Spleen (tissue), 11 donors: Measurements from ENCODE around the gene AVPR2. TPM values are rescaled to one million over a fixed set of nuclear protein-coding genes. Genes with fewer than 3 reads are reported as not detected.
A peak's percentile ranks its signal among the peaks of the same experiment; 100 is the strongest.

ENCODE experiments used
- DNase-seq: peaks from one replicate; pipeline ENCODE4 v3.0.0-alpha.2; 2020
- H3K27ac ChIP-seq, 8 donors: fragments of 200-600 bp; sonication (generic) in 7 of 8; 1 replicate in 4 of 8; 2 replicates in 4 of 8; pipeline versions ENCODE4 v1.5.0 to v1.8.0; 2016 to 2021; ENCODE audit warnings: inconsistent platforms in 4 of 8, mild to moderate bottlenecking in 4 of 8, moderate library complexity in 1 of 8
- H3K27me3 ChIP-seq, 7 donors: fragments of 200-600 bp; sonication (generic) in 6 of 7; replicated peaks in 1 of 7; 1 replicate in 4 of 7; 2 replicates in 3 of 7; pipeline versions ENCODE4 v1.5.0 to v1.8.0; 2016 to 2021; ENCODE audit warnings: inconsistent platforms in 3 of 7, mild to moderate bottlenecking in 1 of 7
- H3K36me3 ChIP-seq, 6 donors: fragments of 200-600 bp; sonication (generic) in 5 of 6; 1 replicate in 4 of 6; 2 replicates in 2 of 6; pipeline versions ENCODE4 v1.5.0 to v1.8.0; 2016 to 2021; ENCODE audit warnings: inconsistent platforms in 2 of 6
- H3K4me1 ChIP-seq, 6 donors: fragments of 200-600 bp; sonication (generic) in 5 of 6; 1 replicate in 3 of 6; 2 replicates in 3 of 6; pipeline versions ENCODE4 v1.5.0 to v1.8.0; 2016 to 2021; ENCODE audit warnings: inconsistent platforms in 3 of 6
- H3K4me3 ChIP-seq, 8 donors: fragments of 200-600 bp; sonication (generic) in 7 of 8; 1 replicate in 4 of 8; 2 replicates in 4 of 8; pipeline versions ENCODE4 v1.5.0 to v1.8.0; 2016 to 2021; ENCODE audit warnings: inconsistent platforms in 4 of 8, mild to moderate bottlenecking in 4 of 8, moderate library complexity in 2 of 8
- H3K9me3 ChIP-seq, 8 donors: fragments of 200-600 bp; sonication (generic) in 7 of 8; 1 replicate in 4 of 8; 2 replicates in 4 of 8; pipeline versions ENCODE4 v1.5.0 to v1.8.0; 2016 to 2021; ENCODE audit warnings: inconsistent platforms in 4 of 8
- POLR2A ChIP-seq, 3 donors: fragments of 450-650 bp; IDR thresholded peaks; one replicate each; pipeline ENCODE4 v1.5.1; 2017; ENCODE audit warnings: antibody characterized with exemption in 3 of 3, mild to moderate bottlenecking in 1 of 3
- POLR2AphosphoS5 ChIP-seq, 3 donors: sonication (generic); formaldehyde crosslinking; IDR thresholded peaks; one replicate each; pipeline ENCODE4 v1.5.1; 2017; ENCODE audit warnings: antibody characterized with exemption in 3 of 3
- WGBS, 5 donors: extraction: QIAGEN DNeasy Blood & Tissue Kit in 3 of 5; methylation state at CpG; one replicate each; pipeline versions ENCODE4 v1.1.5 to v1.1.7; 2013 to 2018; 5-methylcytosine and 5-hydroxymethylcytosine counted together
- intact Hi-C: fragments of 100-400 bp; cut with DNase I; formaldehyde crosslinking; loops from one replicate; pipeline ENCODE4 v1.15.0; 2023; ENCODE audit warnings: low total_unique reads
- polyA plus RNA-seq, 3 donors: library from polyadenylated mRNA; stranded (reverse); fragments of 200-250 nt; gene quantifications; one replicate each; pipeline ENCODE4 v1.2.1, GENCODE V29; 2013
- total RNA-seq, 7 donors: library from RNA; depleted of rRNA in 3 of 7; stranded (reverse); fragments of >200 nt in 3 of 7; fragmentation: NEBNext Ultra II Directional in 4 of 7; extraction: Animal tissue kit (Norgen Biotek cat#: 25700) in 4 of 7; gene quantifications; one replicate each; pipeline versions ENCODE4 v1.1.0 to v1.2.1, GENCODE V29; 2016 to 2021
- TF ChIP-seq, protein P1 (sequence below), 11 experiments: fragments of 200-600 bp in 7 of 11; fragments of 450-650 bp in 4 of 11; sonication (generic) in 4 of 11; IDR thresholded peaks in 8 of 11; conservative IDR thresholded peaks in 3 of 11; 1 replicate in 7 of 11; 2 replicates in 4 of 11; pipeline versions ENCODE4 v1.4.0 to v1.8.0; 2016 to 2021; ENCODE audit warnings: antibody characterized with exemption in 11 of 11, inconsistent platforms in 4 of 11, mild to moderate bottlenecking in 1 of 11
- donor health status: healthy with polysubstance abuse.
- donor health status: DM: no; HTN: no; CAD: no; lungs with moderate emphysema.
- donor health status: DM: no; HTN: no; CAD: no.
- donor health status: Bipolar disorder and iron deficiency.
- donor health status: healthy.
- donor health status: DM: no; HTN: no; CAD: no.
- donor health status: DM: yes; HTN: yes; CAD: no.

The AVPR2 gene
- total and polyA plus RNA-seq, 10 donors, result 0.22 to 0.77 (median 0.39) TPM; not detected in 6

DNA sequence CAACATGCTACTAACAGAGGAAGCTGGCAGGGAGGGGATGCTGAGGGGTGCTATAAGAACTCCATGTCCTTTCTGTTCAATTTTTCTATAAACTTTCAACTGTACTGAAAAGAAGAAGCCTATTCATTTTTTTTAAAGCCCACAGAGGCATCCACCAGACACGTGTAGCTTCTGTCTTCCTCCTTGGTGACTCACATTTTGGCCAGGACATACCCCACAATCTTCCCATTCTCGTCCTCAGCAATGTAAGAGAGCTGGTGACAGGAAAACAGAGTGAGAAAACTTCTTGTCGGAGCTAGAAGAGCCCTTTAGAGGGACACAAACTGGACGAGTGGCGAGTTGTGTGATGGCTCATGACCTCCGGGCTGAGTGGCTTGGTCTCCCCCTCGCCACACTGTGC is 29.3 kb downstream of the AVPR2 start:
- Histone ChIP-seq H3K4me3 (peak overlapping the region in 7 of 8 donors; percentile 54 to 93 (median 68)), H3K36me3 (peaks cover 0 to 55% (median 11%) of the 10 kb centered on the region in 6 donors), H3K27ac (peak overlapping the region in 4 of 8 donors; percentile 78 to 89 (median 84)), H3K27me3 (peaks cover 0 to 9% (median 0%) of the 10 kb centered on the region in 7 donors), H3K9me3 (no peaks in the 10 kb centered on the region), H3K4me1 (peaks cover 12 to 59% (median 40%) of the 10 kb centered on the region in 6 donors)
- no peak for DNase-seq
- intact Hi-C loops, result no loop called here
- TF ChIP-seq POLR2A (IDR thresholded peaks at IDR 0.05) (no peak), POLR2AphosphoS5 (IDR thresholded peaks at IDR 0.05) (no peak)
- TF ChIP-seq, protein P1, sequence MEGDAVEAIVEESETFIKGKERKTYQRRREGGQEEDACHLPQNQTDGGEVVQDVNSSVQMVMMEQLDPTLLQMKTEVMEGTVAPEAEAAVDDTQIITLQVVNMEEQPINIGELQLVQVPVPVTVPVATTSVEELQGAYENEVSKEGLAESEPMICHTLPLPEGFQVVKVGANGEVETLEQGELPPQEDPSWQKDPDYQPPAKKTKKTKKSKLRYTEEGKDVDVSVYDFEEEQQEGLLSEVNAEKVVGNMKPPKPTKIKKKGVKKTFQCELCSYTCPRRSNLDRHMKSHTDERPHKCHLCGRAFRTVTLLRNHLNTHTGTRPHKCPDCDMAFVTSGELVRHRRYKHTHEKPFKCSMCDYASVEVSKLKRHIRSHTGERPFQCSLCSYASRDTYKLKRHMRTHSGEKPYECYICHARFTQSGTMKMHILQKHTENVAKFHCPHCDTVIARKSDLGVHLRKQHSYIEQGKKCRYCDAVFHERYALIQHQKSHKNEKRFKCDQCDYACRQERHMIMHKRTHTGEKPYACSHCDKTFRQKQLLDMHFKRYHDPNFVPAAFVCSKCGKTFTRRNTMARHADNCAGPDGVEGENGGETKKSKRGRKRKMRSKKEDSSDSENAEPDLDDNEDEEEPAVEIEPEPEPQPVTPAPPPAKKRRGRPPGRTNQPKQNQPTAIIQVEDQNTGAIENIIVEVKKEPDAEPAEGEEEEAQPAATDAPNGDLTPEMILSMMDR (IDR thresholded peaks at IDR 0.05 in 8 of 11, conservative IDR thresholded peaks at IDR 0.05 in 3 of 11), result no peak
- 30 to 50% (median 41%) methylated on average over 5 to 7 of the region's 7 CpGs for WGBS, 5 donors

- Histone ChIP-seq H3K4me1 (peaks cover 7 to 57% (median 35%) of the 10 kb centered on the region in 6 donors), H3K4me3 (peak overlapping the region; percentile 49 to 93 (median 67)), H3K36me3 (peaks cover 0 to 60% (median 11%) of the 10 kb centered on the region in 6 donors), H3K27me3 (peaks cover 0 to 9% (median 0%) of the 10 kb centered on the region in 7 donors), H3K27ac (peak overlapping the region in 7 of 8 donors; percentile 29 to 89 (median 78)), H3K9me3 (no peaks in the 10 kb centered on the region)
- intact Hi-C loops, result no loop called here
- WGBS, 5 donors, result 8 to 40% (median 19%) methylated on average over 11 to 33 of the region's 33 CpGs
- DNase-seq, result no peak
- TF ChIP-seq, protein P1 (IDR thresholded peaks at IDR 0.05 in 8 of 11, conservative IDR thresholded peaks at IDR 0.05 in 3 of 11), result no peak
- TF ChIP-seq POLR2AphosphoS5 (IDR thresholded peaks at IDR 0.05), result peak in 1 of 3 donors; percentile 55
These were observed 29.8 kb downstream of the AVPR2 start for GRCh38 chrX:153934148-153934761.

DNA sequence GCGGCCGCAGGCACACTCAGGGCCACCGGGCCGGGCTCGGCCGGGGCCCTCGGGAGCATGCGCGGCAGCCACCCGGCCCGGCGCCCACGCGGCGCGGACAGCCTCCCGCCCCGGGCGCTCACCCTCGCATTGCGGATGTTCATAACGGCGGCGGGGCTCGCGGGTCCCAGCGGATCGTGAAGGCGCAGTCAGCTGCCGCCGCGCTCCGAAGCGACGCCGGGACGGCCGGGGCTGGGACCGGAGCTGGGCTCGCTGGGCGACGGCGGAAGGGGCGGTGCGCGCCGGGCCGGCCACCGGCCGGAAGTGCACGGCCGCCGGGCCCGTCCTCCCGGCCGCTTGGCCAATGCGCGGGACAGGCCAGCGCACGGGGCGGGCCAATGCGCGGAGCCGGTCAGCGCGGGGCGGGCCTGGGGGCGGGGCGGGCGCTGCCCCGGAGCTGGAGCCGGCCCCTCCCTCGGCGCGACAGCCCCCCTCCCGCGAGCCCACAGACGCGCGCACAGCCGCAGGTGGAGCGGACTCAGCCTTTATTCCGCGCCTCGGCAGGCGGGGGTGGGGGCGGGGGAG is 30.4 kb downstream of the AVPR2 start, which contains the start of gene NAA10:
TSS of gene NAA10 (minus strand) at position 276 of the 564 bp plus-strand sequence. CDS start at position 143, 133 bp downstream.
- intact Hi-C loops, result no loop called here
- peaks cover 5 to 55% (median 31%) of the 10 kb centered on the region in 6 donors for H3K4me1 ChIP-seq
- H3K27ac ChIP-seq, result peak within 1 kb of the TSS in 7 of 8 donors; percentile 46 to 89 (median 78)
- H3K4me3 ChIP-seq, result peak within 1 kb of the TSS; percentile 49 to 93 (median 67)
- no peaks in the 10 kb centered on the region for H3K9me3 ChIP-seq
- H3K36me3 ChIP-seq, result peaks cover 0 to 60% (median 9%) of the 10 kb centered on the region in 6 donors
- 0 to 13% (median 0%) methylated on average over 11 to 84 of the region's 87 CpGs for WGBS, 5 donors
- DNase-seq, result peak; percentile 91
- H3K27me3 ChIP-seq, result peaks cover 0 to 9% (median 0%) of the 10 kb centered on the region in 7 donors
- TF ChIP-seq POLR2A (IDR thresholded peaks at IDR 0.05), result peak in 1 of 3 donors; percentile 27
- TF ChIP-seq, protein P1 (IDR thresholded peaks at IDR 0.05 in 8 of 11, conservative IDR thresholded peaks at IDR 0.05 in 3 of 11), result no peak
- TF ChIP-seq POLR2AphosphoS5 (IDR thresholded peaks at IDR 0.05), result peak; percentile 60 to 69 (median 61)
